ENCODE data around the gene RTN4IP1.

The RTN4IP1 gene

GRCh38 chr6:106525882-106526275 lies 103.4 kb downstream of the RTN4IP1 start:
- in situ Hi-C loops (cut with MboI; ENCODE audit: low sequenced_read_pairs) = no loop called here

GRCh38 chr6:106525107-106525881 lies 104.0 kb downstream of the RTN4IP1 start:
- in situ Hi-C loops (cut with MboI; ENCODE audit: low sequenced_read_pairs) = no loop called here

GRCh38 chr6:106522562-106523250 lies 106.6 kb downstream of the RTN4IP1 start:
- in situ Hi-C loops (cut with MboI; ENCODE audit: low sequenced_read_pairs) = no loop called here

Measured in HL-60/S4 (cell line).